K562 (cell line): ENCODE results near the gene TMEM120B. TPM values are rescaled to one million over a fixed set of nuclear protein-coding genes. Genes with fewer than 3 reads are reported as not detected.
A peak's percentile ranks its signal among the peaks of the same experiment; 100 is the strongest.

Source experiments
- ATF1 ChIP-seq, 2 experiments: fragments of 450-650 bp in 1 of 2; IDR thresholded peaks; 2 replicates each; pipeline ENCODE4 v1.6.1; 2016; ENCODE audit warnings: missing compliant biosample characterization in 1 of 2, missing genetic modification characterization in 1 of 2
- CBX2 ChIP-seq: fragments of 200-600 bp; sonication (generic); IDR thresholded peaks from one replicate; pipeline ENCODE4 v1.6.1; 2012; ENCODE audit warnings: mild to moderate bottlenecking, low read length, inconsistent platforms; ENCODE audit not compliant: insufficient read depth, poor library complexity, severe bottlenecking
- FOXJ3 ChIP-seq: sonication (generic); formaldehyde crosslinking; IDR thresholded peaks from 2 replicates; pipeline ENCODE4 v1.4.0; 2020; ENCODE audit warnings: mild to moderate bottlenecking, missing genetic modification reagents
- POLR2H ChIP-seq: IDR thresholded peaks from 2 replicates; pipeline ENCODE4 v1.6.1; 2016; ENCODE audit warnings: missing genetic modification characterization, low read depth, mild to moderate bottlenecking, control low read depth, missing compliant biosample characterization, moderate library complexity
- RFX1 ChIP-seq: fragments of 450-650 bp; IDR thresholded peaks from 2 replicates; pipeline ENCODE4 v1.6.1; 2016; ENCODE audit warnings: mild to moderate bottlenecking, moderate library complexity
- SMARCA4 ChIP-seq: fragments of 450-650 bp; IDR thresholded peaks from 2 replicates; pipeline ENCODE4 v1.6.1; 2016
- ZNF124 ChIP-seq: sonication (generic); formaldehyde crosslinking; IDR thresholded peaks from 2 replicates; pipeline ENCODE4 v1.8.1; 2022; ENCODE audit warnings: missing genetic modification reagents
- ZNF274 ChIP-seq: IDR thresholded peaks from 2 replicates; pipeline ENCODE4 v1.6.1; 2011; ENCODE audit warnings: low read depth, mild to moderate bottlenecking, low read length, moderate library complexity, borderline replicate concordance
- ZNF347 ChIP-seq: fragments of 450-650 bp; formaldehyde crosslinking; IDR thresholded peaks from 2 replicates; pipeline ENCODE4 v1.4.0; 2020; ENCODE audit warnings: low read depth, mild to moderate bottlenecking, moderate library complexity
- polyA plus RNA-seq, 8 experiments: library from polyadenylated mRNA; depleted of rRNA in 4 of 8; stranded (reverse) in 5 of 8; unstranded in 3 of 8; fragments of >200 nt; fragmentation: Nextera tagmentation in 2 of 8; fragmentation: Illumina TruSeq in 1 of 8; extraction: Ambion mirVana in 2 of 8; extraction: Trizol in 1 of 8; gene quantifications; 2 replicates each; pipeline versions ENCODE4 v1.2.1 to v1.2.3, GENCODE V29; 2011 to 2014; ENCODE audit warnings: inconsistent platforms in 1 of 8, missing spikeins in 1 of 8
- total RNA-seq, 7 experiments: library from RNA; depleted of rRNA in 6 of 7; stranded (reverse); fragments of >200 nt in 6 of 7; fragmentation: Illumina TruSeq in 2 of 7; extraction: Trizol in 2 of 7; gene quantifications; 2 replicates each; pipeline versions ENCODE4 v1.2.1 to v1.2.3, GENCODE V29; 2011 to 2021; ENCODE audit warnings: low replicate concordance in 1 of 7
- TF ChIP-seq, protein P1 (sequence below): fragments of 450-650 bp; IDR thresholded peaks from 2 replicates; pipeline ENCODE4 v1.7.1; 2018; ENCODE audit warnings: mild to moderate bottlenecking, low read depth; ENCODE audit not compliant: partially characterized antibody
- TF ChIP-seq, protein P2 (sequence below), 2 experiments: fragments of 150-350 bp in 1 of 2; IDR thresholded peaks; 2 replicates each; pipeline ENCODE4 v1.6.1; 2012 to 2016; ENCODE audit warnings: low read depth in 2 of 2, low read length in 2 of 2, mild to moderate bottlenecking in 1 of 2, moderate library complexity in 1 of 2
- TF ChIP-seq, protein P3 (sequence below): fragments of 250-450 bp; sonication (Bioruptor Pico); IDR thresholded peaks from 2 replicates; pipeline ENCODE4 v1.6.1; 2021; ENCODE audit warnings: mild to moderate bottlenecking
- TF ChIP-seq, protein P4 (sequence below): sonication (generic); formaldehyde crosslinking; IDR thresholded peaks from 2 replicates; pipeline ENCODE4 v1.8.0; 2022; ENCODE audit warnings: missing genetic modification reagents, mild to moderate bottlenecking, borderline replicate concordance
- TF ChIP-seq, protein P5 (sequence below): fragments of 200-400 bp; formaldehyde crosslinking; IDR thresholded peaks from 2 replicates; pipeline ENCODE4 v1.6.1; 2017; ENCODE audit warnings: mild to moderate bottlenecking, low read depth, low read length, moderate library complexity

Gene TMEM120B
- total and polyA plus RNA-seq, 9 of the 15 experiments (the other 6 are each of a cell fraction or from before 2014, with no cell fraction given): 1.7 to 18.6 (median 7.4) TPM

DNA sequence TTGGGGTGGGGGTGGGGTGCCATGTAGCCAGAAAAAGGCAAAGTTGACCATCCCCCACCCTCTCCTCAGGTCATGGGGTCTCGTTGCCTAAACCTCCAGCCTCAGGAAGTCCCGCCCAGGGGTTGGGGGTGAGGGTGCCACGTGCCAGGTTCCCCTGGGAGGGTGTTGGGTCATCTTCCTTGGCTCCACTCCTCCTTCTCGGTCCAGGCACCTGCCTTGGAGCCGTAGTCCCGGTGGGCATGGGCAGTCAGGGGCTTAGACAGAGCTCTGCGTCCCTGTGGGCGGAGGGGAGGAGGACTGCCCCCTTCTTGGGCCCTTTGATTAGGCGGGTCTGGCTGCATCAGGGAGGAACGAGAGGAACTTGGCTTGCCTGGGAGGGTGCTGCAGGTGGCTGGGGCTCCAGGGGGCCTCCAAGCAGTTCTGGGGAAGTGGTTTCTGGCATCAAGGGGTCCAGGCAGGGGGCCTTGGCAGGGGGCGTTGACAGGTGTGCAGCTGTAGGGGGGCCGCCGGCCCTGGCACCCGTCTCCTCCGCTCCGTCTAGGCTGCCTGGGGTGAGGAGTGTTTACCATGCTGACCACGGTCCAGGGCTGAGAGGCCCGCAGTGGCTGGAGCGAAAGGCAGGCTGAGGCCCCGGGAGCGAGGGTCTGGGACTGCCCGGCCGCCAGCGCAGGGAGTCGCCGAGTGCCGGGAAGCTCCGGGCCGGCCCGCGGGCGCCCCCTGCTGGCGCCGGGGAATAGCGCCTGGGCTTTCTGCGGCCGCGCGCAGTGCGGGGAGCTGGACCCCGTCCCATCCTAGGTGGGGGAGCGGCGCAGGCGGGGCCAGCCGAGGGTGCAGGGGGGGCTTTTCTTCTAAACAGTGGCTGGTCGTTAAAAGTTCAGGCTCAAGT, 99.1 kb downstream of the TMEM120B start (continued):
- TF ChIP-seq, protein P1, sequence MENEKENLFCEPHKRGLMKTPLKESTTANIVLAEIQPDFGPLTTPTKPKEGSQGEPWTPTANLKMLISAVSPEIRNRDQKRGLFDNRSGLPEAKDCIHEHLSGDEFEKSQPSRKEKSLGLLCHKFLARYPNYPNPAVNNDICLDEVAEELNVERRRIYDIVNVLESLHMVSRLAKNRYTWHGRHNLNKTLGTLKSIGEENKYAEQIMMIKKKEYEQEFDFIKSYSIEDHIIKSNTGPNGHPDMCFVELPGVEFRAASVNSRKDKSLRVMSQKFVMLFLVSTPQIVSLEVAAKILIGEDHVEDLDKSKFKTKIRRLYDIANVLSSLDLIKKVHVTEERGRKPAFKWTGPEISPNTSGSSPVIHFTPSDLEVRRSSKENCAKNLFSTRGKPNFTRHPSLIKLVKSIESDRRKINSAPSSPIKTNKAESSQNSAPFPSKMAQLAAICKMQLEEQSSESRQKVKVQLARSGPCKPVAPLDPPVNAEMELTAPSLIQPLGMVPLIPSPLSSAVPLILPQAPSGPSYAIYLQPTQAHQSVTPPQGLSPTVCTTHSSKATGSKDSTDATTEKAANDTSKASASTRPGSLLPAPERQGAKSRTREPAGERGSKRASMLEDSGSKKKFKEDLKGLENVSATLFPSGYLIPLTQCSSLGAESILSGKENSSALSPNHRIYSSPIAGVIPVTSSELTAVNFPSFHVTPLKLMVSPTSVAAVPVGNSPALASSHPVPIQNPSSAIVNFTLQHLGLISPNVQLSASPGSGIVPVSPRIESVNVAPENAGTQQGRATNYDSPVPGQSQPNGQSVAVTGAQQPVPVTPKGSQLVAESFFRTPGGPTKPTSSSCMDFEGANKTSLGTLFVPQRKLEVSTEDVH: no peak
- TF ChIP-seq, protein P2, sequence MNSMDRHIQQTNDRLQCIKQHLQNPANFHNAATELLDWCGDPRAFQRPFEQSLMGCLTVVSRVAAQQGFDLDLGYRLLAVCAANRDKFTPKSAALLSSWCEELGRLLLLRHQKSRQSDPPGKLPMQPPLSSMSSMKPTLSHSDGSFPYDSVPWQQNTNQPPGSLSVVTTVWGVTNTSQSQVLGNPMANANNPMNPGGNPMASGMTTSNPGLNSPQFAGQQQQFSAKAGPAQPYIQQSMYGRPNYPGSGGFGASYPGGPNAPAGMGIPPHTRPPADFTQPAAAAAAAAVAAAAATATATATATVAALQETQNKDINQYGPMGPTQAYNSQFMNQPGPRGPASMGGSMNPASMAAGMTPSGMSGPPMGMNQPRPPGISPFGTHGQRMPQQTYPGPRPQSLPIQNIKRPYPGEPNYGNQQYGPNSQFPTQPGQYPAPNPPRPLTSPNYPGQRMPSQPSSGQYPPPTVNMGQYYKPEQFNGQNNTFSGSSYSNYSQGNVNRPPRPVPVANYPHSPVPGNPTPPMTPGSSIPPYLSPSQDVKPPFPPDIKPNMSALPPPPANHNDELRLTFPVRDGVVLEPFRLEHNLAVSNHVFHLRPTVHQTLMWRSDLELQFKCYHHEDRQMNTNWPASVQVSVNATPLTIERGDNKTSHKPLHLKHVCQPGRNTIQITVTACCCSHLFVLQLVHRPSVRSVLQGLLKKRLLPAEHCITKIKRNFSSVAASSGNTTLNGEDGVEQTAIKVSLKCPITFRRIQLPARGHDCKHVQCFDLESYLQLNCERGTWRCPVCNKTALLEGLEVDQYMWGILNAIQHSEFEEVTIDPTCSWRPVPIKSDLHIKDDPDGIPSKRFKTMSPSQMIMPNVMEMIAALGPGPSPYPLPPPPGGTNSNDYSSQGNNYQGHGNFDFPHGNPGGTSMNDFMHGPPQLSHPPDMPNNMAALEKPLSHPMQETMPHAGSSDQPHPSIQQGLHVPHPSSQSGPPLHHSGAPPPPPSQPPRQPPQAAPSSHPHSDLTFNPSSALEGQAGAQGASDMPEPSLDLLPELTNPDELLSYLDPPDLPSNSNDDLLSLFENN (IDR thresholded peaks at IDR 0.05; ENCODE audit: low read depth in 2 of 2, low read length in 2 of 2): no peak
- no peak for TF ChIP-seq ZNF124
- TF ChIP-seq RFX1: no peak
- TF ChIP-seq ATF1 (CRISPR knock-in tag; IDR thresholded peaks at IDR 0.05): no peak
- TF ChIP-seq ATF1 (tag; IDR thresholded peaks at IDR 0.05): no peak
- TF ChIP-seq ZNF347 (CRISPR knock-in tag): no peak
- no peak for TF ChIP-seq POLR2H (tag)
- TF ChIP-seq, protein P3, sequence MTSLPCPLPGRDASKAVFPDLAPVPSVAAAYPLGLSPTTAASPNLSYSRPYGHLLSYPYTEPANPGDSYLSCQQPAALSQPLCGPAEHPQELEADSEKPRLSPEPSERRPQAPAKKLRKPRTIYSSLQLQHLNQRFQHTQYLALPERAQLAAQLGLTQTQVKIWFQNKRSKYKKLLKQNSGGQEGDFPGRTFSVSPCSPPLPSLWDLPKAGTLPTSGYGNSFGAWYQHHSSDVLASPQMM (CRISPR knock-in tag): no peak
- no peak for TF ChIP-seq CBX2
- TF ChIP-seq, protein P4, sequence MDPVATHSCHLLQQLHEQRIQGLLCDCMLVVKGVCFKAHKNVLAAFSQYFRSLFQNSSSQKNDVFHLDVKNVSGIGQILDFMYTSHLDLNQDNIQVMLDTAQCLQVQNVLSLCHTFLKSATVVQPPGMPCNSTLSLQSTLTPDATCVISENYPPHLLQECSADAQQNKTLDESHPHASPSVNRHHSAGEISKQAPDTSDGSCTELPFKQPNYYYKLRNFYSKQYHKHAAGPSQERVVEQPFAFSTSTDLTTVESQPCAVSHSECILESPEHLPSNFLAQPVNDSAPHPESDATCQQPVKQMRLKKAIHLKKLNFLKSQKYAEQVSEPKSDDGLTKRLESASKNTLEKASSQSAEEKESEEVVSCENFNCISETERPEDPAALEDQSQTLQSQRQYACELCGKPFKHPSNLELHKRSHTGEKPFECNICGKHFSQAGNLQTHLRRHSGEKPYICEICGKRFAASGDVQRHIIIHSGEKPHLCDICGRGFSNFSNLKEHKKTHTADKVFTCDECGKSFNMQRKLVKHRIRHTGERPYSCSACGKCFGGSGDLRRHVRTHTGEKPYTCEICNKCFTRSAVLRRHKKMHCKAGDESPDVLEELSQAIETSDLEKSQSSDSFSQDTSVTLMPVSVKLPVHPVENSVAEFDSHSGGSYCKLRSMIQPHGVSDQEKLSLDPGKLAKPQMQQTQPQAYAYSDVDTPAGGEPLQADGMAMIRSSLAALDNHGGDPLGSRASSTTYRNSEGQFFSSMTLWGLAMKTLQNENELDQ (CRISPR knock-in tag): no peak
- TF ChIP-seq ZNF274: peak; percentile 47; the same call in 1 of the 2 replicates
- TF ChIP-seq, protein P5, sequence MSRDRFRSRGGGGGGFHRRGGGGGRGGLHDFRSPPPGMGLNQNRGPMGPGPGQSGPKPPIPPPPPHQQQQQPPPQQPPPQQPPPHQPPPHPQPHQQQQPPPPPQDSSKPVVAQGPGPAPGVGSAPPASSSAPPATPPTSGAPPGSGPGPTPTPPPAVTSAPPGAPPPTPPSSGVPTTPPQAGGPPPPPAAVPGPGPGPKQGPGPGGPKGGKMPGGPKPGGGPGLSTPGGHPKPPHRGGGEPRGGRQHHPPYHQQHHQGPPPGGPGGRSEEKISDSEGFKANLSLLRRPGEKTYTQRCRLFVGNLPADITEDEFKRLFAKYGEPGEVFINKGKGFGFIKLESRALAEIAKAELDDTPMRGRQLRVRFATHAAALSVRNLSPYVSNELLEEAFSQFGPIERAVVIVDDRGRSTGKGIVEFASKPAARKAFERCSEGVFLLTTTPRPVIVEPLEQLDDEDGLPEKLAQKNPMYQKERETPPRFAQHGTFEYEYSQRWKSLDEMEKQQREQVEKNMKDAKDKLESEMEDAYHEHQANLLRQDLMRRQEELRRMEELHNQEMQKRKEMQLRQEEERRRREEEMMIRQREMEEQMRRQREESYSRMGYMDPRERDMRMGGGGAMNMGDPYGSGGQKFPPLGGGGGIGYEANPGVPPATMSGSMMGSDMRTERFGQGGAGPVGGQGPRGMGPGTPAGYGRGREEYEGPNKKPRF: no peak
- TF ChIP-seq FOXJ3 (CRISPR knock-in tag): no peak
- TF ChIP-seq SMARCA4: no peak
